DOHH2 (cell line): ENCODE measurements around the gene KIF2A.

Experiments used
- H3F3A ChIP-seq: fragments of 200-600 bp; sonication (generic), shearing (Covaris generic); 2 replicates; pipeline ENCODE4 v1.6.0; 2016; ENCODE audit warnings: antibody characterized with exemption, mild to moderate bottlenecking; ENCODE audit not compliant: control insufficient read depth, insufficient read depth
- H3K27ac ChIP-seq: fragments of 200-600 bp; sonication (generic); 2 replicates; pipeline ENCODE4 v1.5.1; 2014; ENCODE audit warnings: low read depth, mild to moderate bottlenecking, low read length, moderate library complexity
- H3K27me3 ChIP-seq: fragments of 200-600 bp; sonication (generic); 2 replicates; pipeline ENCODE4 v1.6.1; 2014; ENCODE audit warnings: mild to moderate bottlenecking, low read length, mixed read lengths; ENCODE audit not compliant: control insufficient read depth
- H3K36me3 ChIP-seq: fragments of 200-600 bp; sonication (generic); 2 replicates; pipeline ENCODE4 v1.6.1; 2014; ENCODE audit warnings: mild to moderate bottlenecking, low read length, moderate library complexity, mixed read lengths; ENCODE audit not compliant: control insufficient read depth
- H3K4me1 ChIP-seq: fragments of 200-600 bp; sonication (generic); 2 replicates; pipeline ENCODE4 v1.6.1; 2014; ENCODE audit warnings: mild to moderate bottlenecking, low read length, mixed read lengths; ENCODE audit not compliant: control insufficient read depth
- H3K4me2 ChIP-seq: fragments of 200-600 bp; sonication (generic); 2 replicates; pipeline ENCODE4 v1.6.0; 2014; ENCODE audit warnings: mild to moderate bottlenecking, low read length, moderate library complexity
- H3K4me3 ChIP-seq: fragments of 200-600 bp; sonication (generic); 2 replicates; pipeline ENCODE4 v1.5.1; 2014; ENCODE audit warnings: mild to moderate bottlenecking, low read length, mixed read lengths
- H3K79me2 ChIP-seq: fragments of 200-600 bp; sonication (generic); 2 replicates; pipeline ENCODE4 v1.6.1; 2014; ENCODE audit warnings: mild to moderate bottlenecking, low read length, mixed read lengths; ENCODE audit not compliant: control insufficient read depth
- H3K9me2 ChIP-seq: fragments of 200-600 bp; sonication (generic); replicated peaks from 2 replicates; pipeline ENCODE4 v1.6.1; 2014; ENCODE audit warnings: mild to moderate bottlenecking, low read length, mixed read lengths; ENCODE audit not compliant: control insufficient read depth
- H3K9me3 ChIP-seq: fragments of 200-600 bp; sonication (generic); 2 replicates; pipeline ENCODE4 v1.6.1; 2014; ENCODE audit warnings: antibody characterized with exemption, low read length, mixed read lengths; ENCODE audit not compliant: control insufficient read depth, insufficient read depth
- H4K20me1 ChIP-seq: fragments of 200-600 bp; sonication (generic); 2 replicates; pipeline ENCODE4 v1.6.0; 2014; ENCODE audit warnings: low read depth, mild to moderate bottlenecking, antibody characterized with exemption, low read length, moderate library complexity; ENCODE audit not compliant: control insufficient read depth, insufficient read depth
- EZH2phosphoT487 ChIP-seq: fragments of 200-600 bp; sonication (generic); IDR thresholded peaks from 2 replicates; pipeline ENCODE4 v1.6.1; 2017; ENCODE audit warnings: borderline replicate concordance, mild to moderate bottlenecking, antibody characterized with exemption, low read length, moderate library complexity, mixed read lengths
- TF ChIP-seq, protein P1 (sequence below): fragments of 200-600 bp; sonication (generic); IDR thresholded peaks from one replicate; pipeline ENCODE4 v1.5.1; 2014; ENCODE audit warnings: antibody characterized with exemption, mild to moderate bottlenecking, low read depth, low read length; ENCODE audit not compliant: poor library complexity, severe bottlenecking

Gene KIF2A

DNA sequence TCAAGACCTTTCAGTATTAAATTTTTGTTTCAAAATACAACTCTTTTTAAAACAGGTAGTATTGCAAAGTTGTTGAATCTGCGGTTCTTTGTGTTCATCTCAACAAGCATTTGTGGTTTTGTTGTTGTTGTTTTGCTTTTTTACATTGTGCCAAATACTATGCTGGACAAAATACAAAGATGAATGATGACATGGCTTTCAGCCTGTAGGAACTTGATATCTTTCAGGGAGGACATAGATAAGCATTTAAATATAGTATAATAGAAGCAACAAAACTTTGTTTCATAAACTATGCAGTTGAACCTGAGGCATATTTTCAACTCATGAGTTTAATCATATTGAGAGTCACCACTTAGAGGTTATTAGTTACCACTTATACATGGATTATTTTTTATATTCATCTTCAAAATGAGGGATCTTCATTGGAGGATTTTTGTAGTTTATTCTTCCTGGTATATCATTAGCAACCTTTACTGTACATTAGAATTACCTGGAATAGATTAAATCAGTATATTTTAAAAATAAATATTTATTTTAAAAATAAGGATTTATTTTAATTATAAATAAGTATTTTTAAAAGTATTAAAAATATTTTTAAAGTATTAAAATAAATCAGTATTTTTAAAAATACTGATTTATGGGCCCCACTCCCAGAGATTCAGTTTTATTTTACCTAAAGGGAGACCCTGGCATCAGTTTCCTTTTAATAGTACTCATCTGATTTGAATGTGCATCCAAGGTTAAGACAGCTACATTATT lies 42.9 kb downstream of the KIF2A start:
- Histone ChIP-seq H3K9me3 (no peaks in the 10 kb centered on the region), H3K4me1 (no peaks in the 10 kb centered on the region), H3F3A (peaks cover 23% of the 10 kb centered on the region), H3K9me2 (no peaks in the 10 kb centered on the region), H3K79me2 (peaks cover 31% of the 10 kb centered on the region), H3K27me3 (no peaks in the 10 kb centered on the region), H3K4me3 (no peak overlapping the region), H3K27ac (no peak overlapping the region), H3K4me2 (no peak overlapping the region), H4K20me1 (no peaks in the 10 kb centered on the region), H3K36me3 (peaks cover 56% of the 10 kb centered on the region)
- TF ChIP-seq, protein P1, sequence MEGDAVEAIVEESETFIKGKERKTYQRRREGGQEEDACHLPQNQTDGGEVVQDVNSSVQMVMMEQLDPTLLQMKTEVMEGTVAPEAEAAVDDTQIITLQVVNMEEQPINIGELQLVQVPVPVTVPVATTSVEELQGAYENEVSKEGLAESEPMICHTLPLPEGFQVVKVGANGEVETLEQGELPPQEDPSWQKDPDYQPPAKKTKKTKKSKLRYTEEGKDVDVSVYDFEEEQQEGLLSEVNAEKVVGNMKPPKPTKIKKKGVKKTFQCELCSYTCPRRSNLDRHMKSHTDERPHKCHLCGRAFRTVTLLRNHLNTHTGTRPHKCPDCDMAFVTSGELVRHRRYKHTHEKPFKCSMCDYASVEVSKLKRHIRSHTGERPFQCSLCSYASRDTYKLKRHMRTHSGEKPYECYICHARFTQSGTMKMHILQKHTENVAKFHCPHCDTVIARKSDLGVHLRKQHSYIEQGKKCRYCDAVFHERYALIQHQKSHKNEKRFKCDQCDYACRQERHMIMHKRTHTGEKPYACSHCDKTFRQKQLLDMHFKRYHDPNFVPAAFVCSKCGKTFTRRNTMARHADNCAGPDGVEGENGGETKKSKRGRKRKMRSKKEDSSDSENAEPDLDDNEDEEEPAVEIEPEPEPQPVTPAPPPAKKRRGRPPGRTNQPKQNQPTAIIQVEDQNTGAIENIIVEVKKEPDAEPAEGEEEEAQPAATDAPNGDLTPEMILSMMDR: no peak
- no peak for TF ChIP-seq EZH2phosphoT487

DNA sequence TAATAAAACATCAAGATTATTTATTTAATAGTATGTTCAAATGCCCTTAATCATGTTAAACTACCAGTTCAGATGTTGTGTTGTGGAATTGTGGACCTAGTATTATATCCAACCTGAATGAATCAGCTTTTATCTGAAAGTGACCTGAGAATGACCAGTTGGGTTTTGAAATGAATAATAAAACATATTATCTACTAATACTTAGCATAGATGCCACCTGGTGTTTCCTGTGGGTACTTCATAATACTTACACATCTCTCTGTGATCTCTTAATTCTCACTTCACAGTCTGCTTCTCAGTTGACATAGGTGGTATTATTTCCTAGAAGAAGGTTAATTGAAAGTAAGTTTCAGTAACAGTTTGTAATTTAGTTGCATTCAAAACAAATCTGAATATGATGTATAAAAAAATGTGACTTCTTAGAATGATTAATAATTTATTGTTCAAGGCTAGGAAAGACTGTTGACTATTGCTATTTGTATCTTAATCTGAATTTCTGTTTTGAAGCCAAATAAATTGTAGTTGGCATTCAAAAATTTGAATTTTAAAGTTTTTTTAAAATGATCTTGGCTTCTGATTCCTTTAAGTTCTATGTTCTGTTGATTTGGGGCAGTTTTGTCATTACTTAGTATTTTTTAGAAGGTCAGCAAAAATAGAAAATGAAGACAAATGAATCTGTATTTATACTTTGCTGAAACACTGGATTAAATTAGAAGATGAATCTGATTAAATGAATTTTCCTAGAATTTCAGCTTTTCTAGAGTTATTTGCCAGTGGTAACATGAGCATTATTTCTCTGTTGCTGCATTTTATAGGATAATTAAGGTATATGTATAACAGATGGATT lies 48.2 kb downstream of the KIF2A start:
- H3K9me3 ChIP-seq: no peaks in the 10 kb centered on the region
- no peak for TF ChIP-seq EZH2phosphoT487
- TF ChIP-seq, protein P1: peak; percentile 55
- H3K36me3 ChIP-seq: peaks cover 83% of the 10 kb centered on the region
- H3K4me2 ChIP-seq: no peak overlapping the region
- H3K27ac ChIP-seq: no peak overlapping the region
- H3K4me1 ChIP-seq: no peaks in the 10 kb centered on the region
- no peak overlapping the region for H3K4me3 ChIP-seq
- no peaks in the 10 kb centered on the region for H3K79me2 ChIP-seq
- no peaks in the 10 kb centered on the region for H3K27me3 ChIP-seq
- H3F3A ChIP-seq: peaks cover 28% of the 10 kb centered on the region
- H4K20me1 ChIP-seq: no peaks in the 10 kb centered on the region
- no peaks in the 10 kb centered on the region for H3K9me2 ChIP-seq

DNA sequence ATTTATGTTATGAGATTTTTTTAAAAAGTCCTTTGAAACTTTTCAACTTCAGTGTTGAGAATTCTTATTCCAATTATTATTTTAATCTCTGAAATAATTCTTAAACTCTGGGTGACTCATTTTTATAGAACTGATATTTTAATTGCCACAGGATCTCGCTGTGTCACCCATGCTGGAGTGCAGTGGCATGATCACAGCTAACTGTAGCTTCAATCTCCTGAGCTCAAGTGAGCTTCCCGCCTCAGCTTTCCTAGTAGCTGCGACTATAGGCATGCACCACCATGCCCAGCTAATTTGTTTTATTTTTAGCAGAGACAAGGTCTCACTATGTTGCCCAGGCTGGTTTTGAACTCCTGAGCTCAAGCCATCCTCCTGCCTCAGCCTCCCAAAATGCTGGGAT lies 56.7 kb downstream of the KIF2A start:
- Histone ChIP-seq H3K36me3 (peaks cover 68% of the 10 kb centered on the region), H3K79me2 (no peaks in the 10 kb centered on the region)

More for the DNA sequence above, 56.7 kb downstream of the KIF2A start:
- Histone ChIP-seq H3K4me2 (no peak overlapping the region), H3K27me3 (no peaks in the 10 kb centered on the region), H3K9me2 (no peaks in the 10 kb centered on the region), H4K20me1 (no peaks in the 10 kb centered on the region), H3K9me3 (no peaks in the 10 kb centered on the region), H3K4me1 (no peaks in the 10 kb centered on the region), H3K27ac (no peak overlapping the region), H3F3A (peaks cover 1% of the 10 kb centered on the region; the same call in 1 of the 2 replicates), H3K4me3 (no peak overlapping the region)
- TF ChIP-seq, protein P1: no peak
- no peak for TF ChIP-seq EZH2phosphoT487
